ENCODE data around the gene TCTN1.

Gene TCTN1

DNA sequence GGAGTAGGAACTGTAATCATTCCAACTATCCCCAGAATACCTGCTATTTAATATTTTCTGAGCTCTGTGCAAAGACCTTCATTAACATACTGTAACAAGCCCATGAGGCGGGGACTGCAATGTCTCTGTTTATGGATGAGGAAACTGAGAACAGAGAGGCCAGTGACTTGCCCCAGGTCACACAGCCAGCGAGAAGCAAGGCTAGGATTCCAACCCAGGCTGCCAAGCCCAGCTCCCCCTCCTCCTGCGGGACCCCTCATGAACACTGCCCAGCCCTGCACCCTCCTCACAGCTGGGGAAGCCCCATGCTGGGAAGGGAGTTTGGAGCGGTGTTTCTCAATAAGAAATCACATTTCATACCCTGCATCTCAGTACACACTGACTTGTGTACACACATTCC, 64.1 kb downstream of the TCTN1 start:
- no peak overlapping the region for H3K27ac ChIP-seq
- H3K27me3 ChIP-seq (replicated peaks): no peaks in the 10 kb centered on the region
- no peak for DNase-seq
- in situ Hi-C loops (cut with HindIII; ENCODE audit: low pct_ligation_motif_present, low sequenced_read_pairs): no loop called here
- H3K36me3 ChIP-seq (replicated peaks): no peaks in the 10 kb centered on the region
- TF ChIP-seq, protein P1, sequence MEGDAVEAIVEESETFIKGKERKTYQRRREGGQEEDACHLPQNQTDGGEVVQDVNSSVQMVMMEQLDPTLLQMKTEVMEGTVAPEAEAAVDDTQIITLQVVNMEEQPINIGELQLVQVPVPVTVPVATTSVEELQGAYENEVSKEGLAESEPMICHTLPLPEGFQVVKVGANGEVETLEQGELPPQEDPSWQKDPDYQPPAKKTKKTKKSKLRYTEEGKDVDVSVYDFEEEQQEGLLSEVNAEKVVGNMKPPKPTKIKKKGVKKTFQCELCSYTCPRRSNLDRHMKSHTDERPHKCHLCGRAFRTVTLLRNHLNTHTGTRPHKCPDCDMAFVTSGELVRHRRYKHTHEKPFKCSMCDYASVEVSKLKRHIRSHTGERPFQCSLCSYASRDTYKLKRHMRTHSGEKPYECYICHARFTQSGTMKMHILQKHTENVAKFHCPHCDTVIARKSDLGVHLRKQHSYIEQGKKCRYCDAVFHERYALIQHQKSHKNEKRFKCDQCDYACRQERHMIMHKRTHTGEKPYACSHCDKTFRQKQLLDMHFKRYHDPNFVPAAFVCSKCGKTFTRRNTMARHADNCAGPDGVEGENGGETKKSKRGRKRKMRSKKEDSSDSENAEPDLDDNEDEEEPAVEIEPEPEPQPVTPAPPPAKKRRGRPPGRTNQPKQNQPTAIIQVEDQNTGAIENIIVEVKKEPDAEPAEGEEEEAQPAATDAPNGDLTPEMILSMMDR (IDR thresholded peaks at IDR 0.05; ENCODE audit: low read depth, low read length, missing control alignments): no peak
- no peak overlapping the region for H3K4me3 ChIP-seq (ENCODE audit: low read depth, low read length)

DNA sequence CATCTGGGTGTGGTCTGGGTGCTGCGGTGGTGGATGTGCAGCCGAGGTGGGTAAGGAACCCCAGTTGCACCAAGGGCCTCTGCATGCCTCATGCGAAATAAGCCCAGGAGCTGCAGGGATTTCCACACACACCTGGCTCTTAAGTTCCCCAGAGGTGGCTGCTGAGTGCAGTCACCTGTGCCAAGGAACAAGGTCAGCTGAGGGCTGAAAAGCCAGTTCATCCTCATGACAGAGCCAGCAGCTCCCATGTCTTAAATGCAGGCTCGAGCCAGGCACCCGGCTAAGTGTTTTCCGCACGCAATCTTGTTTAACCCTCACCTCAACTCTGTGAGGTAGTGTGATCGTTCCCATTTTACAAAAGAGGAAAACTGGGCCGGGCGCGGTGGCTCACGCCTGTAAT, 65.3 kb downstream of the TCTN1 start:
- H3K27ac ChIP-seq: no peak overlapping the region
- H3K36me3 ChIP-seq (replicated peaks): no peaks in the 10 kb centered on the region
- TF ChIP-seq, protein P1 (IDR thresholded peaks at IDR 0.05; ENCODE audit: low read depth, low read length, missing control alignments): no peak
- in situ Hi-C loops (cut with HindIII; ENCODE audit: low pct_ligation_motif_present, low sequenced_read_pairs): no loop called here
- DNase-seq: no peak
- H3K27me3 ChIP-seq (replicated peaks): no peaks in the 10 kb centered on the region
- no peak overlapping the region for H3K4me3 ChIP-seq (ENCODE audit: low read depth, low read length)

- no peak for DNase-seq
- Histone ChIP-seq H3K4me3 (ENCODE audit: low read depth, low read length) (no peak overlapping the region), H3K27me3 (replicated peaks) (no peaks in the 10 kb centered on the region), H3K36me3 (replicated peaks) (no peaks in the 10 kb centered on the region), H3K27ac (no peak overlapping the region)
- TF ChIP-seq, protein P1 (IDR thresholded peaks at IDR 0.05; ENCODE audit: low read depth, low read length, missing control alignments): no peak
- in situ Hi-C loops (cut with HindIII; ENCODE audit: low pct_ligation_motif_present, low sequenced_read_pairs): no loop called here
These were observed 66.1 kb downstream of the TCTN1 start for GRCh38 chr12:110680032-110680431.

DNA sequence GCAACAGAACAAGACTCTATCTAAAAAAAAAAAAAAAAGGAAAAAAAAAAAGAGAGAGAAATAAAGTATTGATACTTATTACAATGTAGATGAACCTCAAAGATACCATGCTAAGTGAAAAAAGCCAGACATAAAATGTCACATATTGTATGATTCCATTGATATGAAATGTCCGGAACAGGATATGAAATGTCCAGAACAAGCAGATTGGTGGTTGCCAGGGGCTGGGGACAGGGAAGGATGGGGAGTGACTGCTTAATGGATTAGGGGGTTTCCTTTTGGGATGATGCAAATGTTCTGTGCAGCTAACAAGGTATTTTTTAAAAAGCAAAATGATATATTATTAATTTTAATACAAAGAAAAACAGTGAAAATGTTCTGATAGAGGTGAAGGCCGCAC, 70.0 kb downstream of the TCTN1 start:
- in situ Hi-C loops (cut with HindIII; ENCODE audit: low pct_ligation_motif_present, low sequenced_read_pairs): no loop called here
- no peak overlapping the region for H3K27ac ChIP-seq
- TF ChIP-seq, protein P1 (IDR thresholded peaks at IDR 0.05; ENCODE audit: low read depth, low read length, missing control alignments): no peak

DNA sequence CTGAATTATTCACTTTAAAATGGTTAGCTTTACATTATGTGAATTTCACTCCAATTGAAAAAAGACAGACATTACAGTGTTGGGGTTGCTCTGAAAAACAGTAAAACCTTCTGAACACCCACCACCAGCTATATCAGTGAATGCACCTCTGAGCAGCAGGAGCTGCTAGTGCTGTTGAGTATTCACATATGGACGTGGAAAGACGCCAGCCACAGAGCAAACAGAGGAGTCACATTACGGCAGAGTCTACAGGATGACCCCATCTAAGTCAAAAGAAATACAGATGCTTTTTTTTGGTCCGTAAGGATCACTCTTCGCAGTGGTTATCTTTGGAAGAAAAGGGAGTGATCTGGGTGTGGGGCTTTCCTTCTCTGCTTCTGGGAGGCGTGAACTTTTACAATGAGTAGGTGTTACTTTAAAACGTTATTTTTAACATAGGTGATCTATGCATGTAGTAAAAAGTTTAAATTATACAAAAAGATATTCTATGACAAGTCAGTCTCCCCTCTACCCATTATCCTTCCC, 70.4 kb downstream of the TCTN1 start:
- TF ChIP-seq, protein P1 (IDR thresholded peaks at IDR 0.05; ENCODE audit: low read depth, low read length, missing control alignments): no peak
- no peaks in the 10 kb centered on the region for H3K36me3 ChIP-seq (replicated peaks)
- no peak for DNase-seq
- H3K27ac ChIP-seq: no peak overlapping the region
- H3K27me3 ChIP-seq (replicated peaks): no peaks in the 10 kb centered on the region
- in situ Hi-C loops (cut with HindIII; ENCODE audit: low pct_ligation_motif_present, low sequenced_read_pairs): no loop called here
- H3K4me3 ChIP-seq (ENCODE audit: low read depth, low read length): no peak overlapping the region

More for the DNA sequence above, 70.0 kb downstream of the TCTN1 start:
- no peaks in the 10 kb centered on the region for H3K36me3 ChIP-seq (replicated peaks)
- DNase-seq: no peak
- H3K27me3 ChIP-seq (replicated peaks): no peaks in the 10 kb centered on the region
- no peak overlapping the region for H3K4me3 ChIP-seq (ENCODE audit: low read depth, low read length)

DNA sequence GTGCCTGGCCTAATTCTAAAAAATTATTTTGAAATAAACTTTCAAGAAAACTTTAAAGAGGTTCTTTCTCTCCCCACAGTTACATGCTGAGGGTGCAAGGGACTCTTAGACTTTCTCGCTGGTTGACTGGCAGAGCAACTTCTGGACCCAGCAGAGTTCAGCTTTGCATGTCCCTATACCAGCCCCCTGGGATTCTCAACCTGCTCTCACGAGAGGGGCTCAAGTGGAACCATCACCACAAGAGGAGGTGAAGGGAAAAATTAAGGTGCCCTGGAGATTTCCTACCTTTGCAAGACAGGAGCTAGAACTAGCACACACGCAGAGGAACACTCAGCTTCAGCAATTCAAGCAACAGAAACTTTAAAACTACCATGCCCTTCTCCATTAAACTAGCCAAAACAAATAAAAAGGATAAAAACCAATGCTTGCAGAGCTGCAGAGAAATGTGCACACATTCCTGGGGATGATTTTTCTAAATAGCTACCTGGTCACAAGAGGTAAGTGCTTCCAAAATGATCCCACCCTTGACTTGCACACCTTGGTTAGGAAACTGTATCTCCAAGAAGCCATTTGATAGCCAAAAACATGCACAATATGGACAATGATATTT, 72.5 kb downstream of the TCTN1 start:
- H3K27ac ChIP-seq: no peak overlapping the region
- no peaks in the 10 kb centered on the region for H3K27me3 ChIP-seq (replicated peaks)
- no peak overlapping the region for H3K4me3 ChIP-seq (ENCODE audit: low read depth, low read length)
- H3K36me3 ChIP-seq (replicated peaks): no peaks in the 10 kb centered on the region
- no peak for DNase-seq
- in situ Hi-C loops (cut with HindIII; ENCODE audit: low pct_ligation_motif_present, low sequenced_read_pairs): no loop called here
- TF ChIP-seq, protein P1 (IDR thresholded peaks at IDR 0.05; ENCODE audit: low read depth, low read length, missing control alignments): no peak

All from brain microvascular endothelial cell (primary cell).